Measurements from ENCODE around the gene LYG1.

- TF ChIP-seq POLR2A (IDR thresholded peaks at IDR 0.05; ENCODE audit: low read length) (no peak), GATA1 (IDR thresholded peaks at IDR 0.05; ENCODE audit: low read depth, low read length) (no peak)
Measured at GRCh38 chr2:99340669-99341236, 39.8 kb upstream of the LYG1 start.
